ENCODE measurements around the gene MIDN.
"Not testable (repeated sequence)": the region's sequence is repeated elsewhere in the genome, so short reads cannot be mapped to it uniquely, and the experiment has no call there.

Gene MIDN

DNA sequence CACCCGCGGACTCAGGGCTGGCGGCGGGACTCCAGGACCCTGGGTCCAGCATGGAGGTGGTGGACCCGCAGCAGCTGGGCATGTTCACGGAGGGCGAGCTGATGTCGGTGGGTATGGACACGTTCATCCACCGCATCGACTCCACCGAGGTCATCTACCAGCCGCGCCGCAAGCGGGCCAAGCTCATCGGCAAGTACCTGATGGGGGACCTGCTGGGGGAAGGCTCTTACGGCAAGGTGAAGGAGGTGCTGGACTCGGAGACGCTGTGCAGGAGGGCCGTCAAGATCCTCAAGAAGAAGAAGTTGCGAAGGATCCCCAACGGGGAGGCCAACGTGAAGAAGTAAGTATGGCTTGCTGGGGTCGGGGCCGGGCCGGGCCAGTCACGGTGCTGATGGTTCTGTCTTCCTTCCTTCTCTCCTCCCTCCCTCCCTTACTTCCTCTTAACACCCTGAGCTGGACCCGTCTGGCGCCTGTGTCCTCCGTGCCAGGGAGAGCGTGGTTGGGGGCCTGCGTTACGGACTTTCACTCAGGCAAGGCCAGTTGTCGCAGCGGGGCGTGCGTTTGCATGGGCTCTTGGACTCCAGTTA is 41.4 kb upstream of the MIDN start:
- no peak overlapping the region for H3K18ac ChIP-seq (ENCODE audit: low read length)
- no peak overlapping the region for H2BK5ac ChIP-seq (ENCODE audit: low read length)
- no peaks in the 10 kb centered on the region for H3K4me1 ChIP-seq (ENCODE audit: control insufficient read depth, low read depth, low read length)
- H2AK5ac ChIP-seq (ENCODE audit: low read length) = no peak overlapping the region
- no peak overlapping the region for H3K27ac ChIP-seq (ENCODE audit: low read depth, low read length)
- DNase-seq = peak; percentile 43
- H3K9ac ChIP-seq (ENCODE audit: low read length) = peak overlapping the region; percentile 87
- H2BK120ac ChIP-seq (ENCODE audit: low read depth, low read length) = no peak overlapping the region
- peak overlapping the region; percentile 90 for H3K4me2 ChIP-seq (ENCODE audit: low read length)
- peaks cover 2% of the 10 kb centered on the region for H3K36me3 ChIP-seq (ENCODE audit: control insufficient read depth, insufficient read depth, low read length)
- peak overlapping the region; percentile 55 for H3K23ac ChIP-seq (ENCODE audit: low read length)
- no peak overlapping the region for H4K5ac ChIP-seq (ENCODE audit: low read length)
- WGBS (ENCODE audit: extremely low coverage, insufficient coverage, low lambda C conversion rate) = no CpG with 5 or more reads among the region's 38 CpGs
- H3K27me3 ChIP-seq (ENCODE audit: insufficient read depth, low read length, poor library complexity) = no peaks in the 10 kb centered on the region
- H3K4ac ChIP-seq (ENCODE audit: low read depth, low read length) = no peak overlapping the region
- H2BK15ac ChIP-seq (replicated peaks; ENCODE audit: low read depth) = no peak overlapping the region
- H3K79me2 ChIP-seq (ENCODE audit: control insufficient read depth, insufficient read depth, low read length) = peaks cover 47% of the 10 kb centered on the region
- H3K4me3 ChIP-seq (ENCODE audit: low read length) = peak overlapping the region; percentile 65
- H4K8ac ChIP-seq (ENCODE audit: low read depth, low read length) = no peak overlapping the region
- peak overlapping the region; percentile 90 for H3K56ac ChIP-seq (ENCODE audit: low read length)
- peaks cover 6% of the 10 kb centered on the region for H3K79me1 ChIP-seq (ENCODE audit: low read length)

DNA sequence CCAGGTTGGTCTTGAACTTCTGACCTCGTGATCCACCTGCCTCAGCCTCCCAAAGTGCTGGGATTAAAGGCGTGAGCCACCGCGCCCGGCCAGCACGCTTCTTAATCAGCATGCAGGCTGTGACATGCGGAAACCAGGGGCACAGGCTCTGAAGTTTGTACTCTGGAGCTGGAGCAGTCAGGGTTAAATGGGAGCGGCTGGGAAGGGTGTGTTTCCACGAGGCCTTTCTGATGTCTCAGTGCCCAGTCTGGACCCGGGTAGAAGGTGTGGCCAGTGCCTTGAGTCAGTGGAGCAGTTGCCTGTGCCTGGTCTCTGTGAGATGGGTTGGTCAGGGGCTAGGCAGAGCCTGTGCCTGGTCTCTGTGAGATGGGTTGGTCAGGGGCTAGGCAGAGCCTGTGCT is 39.6 kb upstream of the MIDN start:
- not testable (repeated sequence) for H2BK120ac ChIP-seq (ENCODE audit: low read depth, low read length); H4K8ac ChIP-seq (ENCODE audit: low read depth, low read length); H3K9ac ChIP-seq (ENCODE audit: low read length); H3K4me2 ChIP-seq (ENCODE audit: low read length); DNase-seq; H2BK15ac ChIP-seq (replicated peaks; ENCODE audit: low read depth); H2AK5ac ChIP-seq (ENCODE audit: low read length); H3K36me3 ChIP-seq (ENCODE audit: control insufficient read depth, insufficient read depth, low read length); H2BK5ac ChIP-seq (ENCODE audit: low read length); H4K5ac ChIP-seq (ENCODE audit: low read length); H3K27ac ChIP-seq (ENCODE audit: low read depth, low read length); H3K4me1 ChIP-seq (ENCODE audit: control insufficient read depth, low read depth, low read length); H3K56ac ChIP-seq (ENCODE audit: low read length); H3K18ac ChIP-seq (ENCODE audit: low read length); H3K4me3 ChIP-seq (ENCODE audit: low read length); H3K23ac ChIP-seq (ENCODE audit: low read length); H3K27me3 ChIP-seq (ENCODE audit: insufficient read depth, low read length, poor library complexity); H3K4ac ChIP-seq (ENCODE audit: low read depth, low read length)
- Histone ChIP-seq H3K79me1 (ENCODE audit: low read length) (peaks cover 12% of the 10 kb centered on the region), H3K79me2 (ENCODE audit: control insufficient read depth, insufficient read depth, low read length) (peaks cover 62% of the 10 kb centered on the region)
- WGBS (ENCODE audit: extremely low coverage, insufficient coverage, low lambda C conversion rate) = no CpG with 5 or more reads among the region's 10 CpGs

DNA sequence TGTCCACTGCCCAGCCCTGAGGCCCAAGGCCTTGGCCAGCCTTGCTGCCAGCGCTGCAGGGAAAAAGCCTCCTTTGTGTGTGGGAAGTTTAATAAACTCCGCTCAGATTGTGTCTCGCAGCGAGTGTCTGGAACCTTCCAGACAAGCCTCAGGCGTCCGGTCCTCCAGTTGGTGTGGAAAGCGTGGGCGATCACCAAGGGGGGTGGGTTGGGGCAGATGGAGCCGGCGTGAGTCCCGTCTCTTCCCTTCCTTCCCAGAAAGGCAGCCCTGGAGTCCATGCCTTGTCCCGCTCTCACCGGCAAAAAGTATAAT is 38.2 kb upstream of the MIDN start:
- H4K5ac ChIP-seq (ENCODE audit: low read length) = no peak overlapping the region
- H2AK5ac ChIP-seq (ENCODE audit: low read length) = no peak overlapping the region
- DNase-seq = no peak
- H3K4me3 ChIP-seq (ENCODE audit: low read length) = no peak overlapping the region
- no peak overlapping the region for H2BK120ac ChIP-seq (ENCODE audit: low read depth, low read length)
- peak overlapping the region; percentile 25 for H3K56ac ChIP-seq (ENCODE audit: low read length)
- no peak overlapping the region for H3K4me2 ChIP-seq (ENCODE audit: low read length)
- no peaks in the 10 kb centered on the region for H3K27me3 ChIP-seq (ENCODE audit: insufficient read depth, low read length, poor library complexity)
- no peak overlapping the region for H2BK5ac ChIP-seq (ENCODE audit: low read length)
- no peaks in the 10 kb centered on the region for H3K4me1 ChIP-seq (ENCODE audit: control insufficient read depth, low read depth, low read length)
- peaks cover 75% of the 10 kb centered on the region for H3K79me2 ChIP-seq (ENCODE audit: control insufficient read depth, insufficient read depth, low read length)
- H3K27ac ChIP-seq (ENCODE audit: low read depth, low read length) = no peak overlapping the region
- no peak overlapping the region for H2BK15ac ChIP-seq (replicated peaks; ENCODE audit: low read depth)
- H3K79me1 ChIP-seq (ENCODE audit: low read length) = peaks cover 17% of the 10 kb centered on the region
- H4K8ac ChIP-seq (ENCODE audit: low read depth, low read length) = no peak overlapping the region
- H3K9ac ChIP-seq (ENCODE audit: low read length) = no peak overlapping the region
- WGBS (ENCODE audit: extremely low coverage, insufficient coverage, low lambda C conversion rate) = no CpG with 5 or more reads among the region's 13 CpGs
- peaks cover 2% of the 10 kb centered on the region for H3K36me3 ChIP-seq (ENCODE audit: control insufficient read depth, insufficient read depth, low read length)
- peak overlapping the region; percentile 89 for H3K23ac ChIP-seq (ENCODE audit: low read length)
- no peak overlapping the region for H3K18ac ChIP-seq (ENCODE audit: low read length)
- H3K4ac ChIP-seq (ENCODE audit: low read depth, low read length) = no peak overlapping the region

DNA sequence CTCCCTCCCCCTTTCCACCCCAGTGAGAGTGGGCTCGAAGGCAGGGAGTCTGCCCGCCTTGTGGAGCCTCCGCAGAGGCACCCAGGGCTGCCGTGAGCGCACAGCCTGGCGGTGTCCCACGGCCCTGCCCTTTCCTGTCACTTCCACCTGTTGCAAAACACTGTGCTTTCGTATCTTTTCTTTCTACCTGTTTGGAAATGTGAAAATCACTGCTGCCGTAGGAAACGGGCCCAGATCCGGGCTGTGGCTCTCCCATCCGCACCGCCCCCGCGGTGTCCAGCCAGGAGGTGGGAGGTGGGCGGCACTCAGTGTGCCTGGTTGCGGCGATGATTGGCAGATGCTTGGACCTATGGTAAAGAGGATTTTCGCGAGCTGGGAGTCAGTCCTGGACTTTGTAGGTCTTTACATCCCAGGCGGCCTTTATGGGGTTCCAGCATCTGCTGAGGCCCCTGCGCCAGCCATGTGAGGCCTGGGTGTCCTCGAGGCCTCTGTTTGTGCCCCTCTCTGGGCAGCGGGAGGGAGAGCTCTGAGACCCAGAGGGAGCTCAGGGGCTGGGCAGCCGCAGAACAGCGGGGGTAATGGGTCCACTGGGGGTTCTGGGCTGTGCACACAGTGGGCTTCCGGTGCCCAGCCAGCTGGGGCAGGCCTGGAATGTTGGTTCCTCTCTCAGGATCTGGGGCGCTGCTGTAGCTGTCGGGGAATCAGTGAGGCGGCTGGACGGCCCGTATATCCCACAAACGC is 36.7 kb upstream of the MIDN start:
- Histone ChIP-seq H3K4me3 (ENCODE audit: low read length) (no peak overlapping the region), H3K4ac (ENCODE audit: low read depth, low read length) (no peak overlapping the region), H2AK5ac (ENCODE audit: low read length) (no peak overlapping the region), H3K18ac (ENCODE audit: low read length) (no peak overlapping the region), H3K79me1 (ENCODE audit: low read length) (peaks cover 22% of the 10 kb centered on the region), H3K4me2 (ENCODE audit: low read length) (no peak overlapping the region), H3K56ac (ENCODE audit: low read length) (peak overlapping the region; percentile 15), H2BK15ac (replicated peaks; ENCODE audit: low read depth) (no peak overlapping the region), H3K79me2 (ENCODE audit: control insufficient read depth, insufficient read depth, low read length) (peaks cover 80% of the 10 kb centered on the region), H2BK5ac (ENCODE audit: low read length) (no peak overlapping the region), H3K27me3 (ENCODE audit: insufficient read depth, low read length, poor library complexity) (no peaks in the 10 kb centered on the region), H2BK120ac (ENCODE audit: low read depth, low read length) (no peak overlapping the region), H3K23ac (ENCODE audit: low read length) (no peak overlapping the region), H4K5ac (ENCODE audit: low read length) (no peak overlapping the region), H3K9ac (ENCODE audit: low read length) (no peak overlapping the region), H3K27ac (ENCODE audit: low read depth, low read length) (no peak overlapping the region), H3K36me3 (ENCODE audit: control insufficient read depth, insufficient read depth, low read length) (peaks cover 2% of the 10 kb centered on the region), H3K4me1 (ENCODE audit: control insufficient read depth, low read depth, low read length) (no peaks in the 10 kb centered on the region), H4K8ac (ENCODE audit: low read depth, low read length) (no peak overlapping the region)
- DNase-seq = peak; percentile 76
- WGBS (ENCODE audit: extremely low coverage, insufficient coverage, low lambda C conversion rate) = no CpG with 5 or more reads among the region's 33 CpGs

DNA sequence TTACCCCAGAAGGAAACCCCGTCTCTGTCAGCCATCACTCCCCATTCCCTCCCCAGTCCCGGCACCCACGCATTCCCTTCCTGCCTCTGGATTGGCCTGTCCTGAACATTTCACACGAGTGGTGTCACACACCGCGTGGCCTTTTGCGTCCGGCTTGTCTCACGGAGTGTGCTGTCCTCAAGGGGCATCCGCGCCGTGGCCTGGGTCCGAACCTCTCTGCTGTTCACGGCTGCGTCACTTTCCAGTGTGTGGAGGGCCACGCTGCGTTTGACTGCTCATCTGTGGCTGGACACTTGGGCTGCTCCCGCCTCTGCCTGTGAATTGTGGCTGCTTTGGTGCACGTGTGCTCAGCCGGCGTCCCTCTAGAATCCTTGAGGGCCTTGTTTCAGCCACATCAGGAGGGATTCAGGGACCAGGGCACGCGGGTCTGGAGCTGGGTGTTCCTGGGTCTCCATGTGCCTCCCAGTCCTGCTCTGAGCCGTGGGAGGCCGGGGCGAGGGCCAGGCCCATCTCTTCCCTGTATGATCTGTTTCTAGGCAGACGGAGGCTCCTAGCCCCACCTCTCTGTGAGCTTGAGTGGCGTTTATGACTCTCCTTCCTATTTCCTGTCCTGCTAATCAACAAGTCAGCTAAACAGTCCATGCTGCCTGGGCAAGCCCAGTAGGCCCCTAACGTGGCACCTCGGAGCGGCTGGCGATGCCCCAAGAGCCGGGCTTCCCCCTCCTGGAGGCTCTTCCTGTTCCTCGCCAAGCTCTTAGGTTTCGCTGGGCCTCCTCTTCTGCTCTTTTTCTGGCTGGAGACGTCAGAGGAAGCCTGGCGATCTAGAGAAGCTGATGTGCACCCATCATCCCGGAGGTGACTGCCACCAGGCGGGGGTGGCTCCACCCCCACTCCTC is 34.7 kb upstream of the MIDN start:
- Histone ChIP-seq H3K79me2 (ENCODE audit: control insufficient read depth, insufficient read depth, low read length) (peaks cover 75% of the 10 kb centered on the region), H3K18ac (ENCODE audit: low read length) (no peak overlapping the region), H3K4me3 (ENCODE audit: low read length) (no peak overlapping the region), H3K9ac (ENCODE audit: low read length) (peak overlapping the region; percentile 4), H3K23ac (ENCODE audit: low read length) (peak overlapping the region; percentile 80), H3K4me1 (ENCODE audit: control insufficient read depth, low read depth, low read length) (no peaks in the 10 kb centered on the region), H3K27me3 (ENCODE audit: insufficient read depth, low read length, poor library complexity) (no peaks in the 10 kb centered on the region), H3K27ac (ENCODE audit: low read depth, low read length) (no peak overlapping the region), H2BK120ac (ENCODE audit: low read depth, low read length) (no peak overlapping the region), H3K36me3 (ENCODE audit: control insufficient read depth, insufficient read depth, low read length) (peaks cover 2% of the 10 kb centered on the region), H2BK15ac (replicated peaks; ENCODE audit: low read depth) (no peak overlapping the region), H2BK5ac (ENCODE audit: low read length) (no peak overlapping the region), H3K4ac (ENCODE audit: low read depth, low read length) (no peak overlapping the region), H3K56ac (ENCODE audit: low read length) (peak overlapping the region; percentile 30), H2AK5ac (ENCODE audit: low read length) (no peak overlapping the region), H4K8ac (ENCODE audit: low read depth, low read length) (no peak overlapping the region), H4K5ac (ENCODE audit: low read length) (no peak overlapping the region), H3K4me2 (ENCODE audit: low read length) (no peak overlapping the region), H3K79me1 (ENCODE audit: low read length) (peaks cover 29% of the 10 kb centered on the region)
- WGBS (ENCODE audit: extremely low coverage, insufficient coverage, low lambda C conversion rate) = no CpG with 5 or more reads among the region's 39 CpGs
- no peak for DNase-seq

All from mesendoderm (in vitro differentiated cells).